Muscle layer of colon (tissue), 2 donors: Measurements from ENCODE around the gene KDM1A.

Experiments used
- H3K27ac ChIP-seq: one replicate; pipeline ENCODE4 v1.7.0; 2013; ENCODE audit warnings: low read depth, mild to moderate bottlenecking, low read length, moderate library complexity
- H3K27me3 ChIP-seq, 2 donors: one replicate each; pipeline ENCODE4 v1.7.0; 2013; ENCODE audit warnings: low read length in 2 of 2, mild to moderate bottlenecking in 2 of 2; ENCODE audit not compliant: insufficient read depth in 2 of 2, control insufficient read depth in 1 of 2
- H3K36me3 ChIP-seq: one replicate; pipeline ENCODE4 v1.7.0; 2013; ENCODE audit warnings: mild to moderate bottlenecking, low read length; ENCODE audit not compliant: insufficient read depth
- H3K4me1 ChIP-seq: one replicate; pipeline ENCODE4 v1.7.0; 2013; ENCODE audit warnings: mild to moderate bottlenecking, low read length; ENCODE audit not compliant: insufficient read depth
- H3K4me3 ChIP-seq, 2 donors: one replicate each; pipeline ENCODE4 v1.7.0; 2013; ENCODE audit warnings: low read length in 2 of 2, low read depth in 1 of 2, mild to moderate bottlenecking in 1 of 2, moderate library complexity in 1 of 2
- H3K9ac ChIP-seq: one replicate; pipeline ENCODE4 v1.7.0; 2013; ENCODE audit warnings: low read length
- H3K9me3 ChIP-seq: one replicate; pipeline ENCODE4 v1.7.0; 2013; ENCODE audit warnings: mild to moderate bottlenecking, low read length
- donor health status: abdominal sarcoma.
- donor health status: Adenocarcinoma of cecum.

KDM1A gene

DNA sequence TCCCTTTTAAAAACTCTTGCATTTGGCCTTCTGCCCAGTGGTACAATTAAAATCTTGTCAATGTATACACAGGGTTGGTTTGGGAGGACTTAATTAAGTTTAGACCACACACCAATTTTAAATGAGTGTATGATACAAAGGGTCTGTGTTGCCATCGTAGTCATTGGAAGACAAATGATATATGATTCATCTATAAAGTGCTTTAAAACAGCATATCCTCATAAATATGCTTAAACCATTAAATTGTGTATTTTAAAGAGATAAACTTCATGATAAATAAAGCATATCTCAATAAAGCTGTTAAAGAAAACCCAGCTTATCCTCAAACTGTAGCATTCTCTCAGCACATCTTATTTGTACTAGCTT lies 79.9 kb downstream of the KDM1A start:
- H3K4me1 ChIP-seq: peaks cover 43% of the 10 kb centered on the region
- H3K27me3 ChIP-seq: no peaks in the 10 kb centered on the region
- peaks cover 3% of the 10 kb centered on the region for H3K36me3 ChIP-seq
- H3K4me3 ChIP-seq: no peak overlapping the region
- H3K9me3 ChIP-seq: no peaks in the 10 kb centered on the region
- H3K9ac ChIP-seq: no peak overlapping the region
- no peak overlapping the region for H3K27ac ChIP-seq

DNA sequence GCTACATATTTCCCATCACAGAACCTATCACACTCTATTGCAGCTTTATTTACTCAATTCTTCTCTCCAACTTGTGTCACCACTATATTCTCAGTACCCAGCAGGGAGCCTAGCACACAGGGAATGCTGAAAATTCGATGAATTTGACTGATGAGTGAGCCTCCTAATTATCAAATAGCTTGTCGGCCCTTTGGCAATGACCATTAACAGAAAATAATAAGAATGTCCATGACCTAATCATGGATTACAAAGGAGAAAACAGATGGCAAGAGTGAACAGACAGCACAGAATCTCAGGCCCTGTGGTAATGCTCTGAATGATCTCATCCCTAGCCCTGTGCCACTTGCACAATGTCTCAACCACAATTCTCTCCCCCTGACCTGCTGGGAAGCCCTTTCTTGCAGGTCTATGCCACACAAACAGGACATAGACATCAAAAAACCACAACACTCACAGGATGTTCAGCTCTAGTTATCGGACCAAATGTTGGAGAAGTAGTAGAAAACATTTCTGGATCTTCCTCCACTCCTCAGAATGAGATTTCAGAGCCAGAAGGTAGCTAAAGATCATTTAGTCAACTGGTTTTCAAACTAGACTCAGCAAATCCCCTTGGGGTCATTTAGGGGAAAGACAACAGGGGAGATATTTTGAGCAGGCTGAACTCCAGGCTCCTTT lies 80.9 kb downstream of the KDM1A start:
- no peak overlapping the region for H3K4me3 ChIP-seq
- no peaks in the 10 kb centered on the region for H3K27me3 ChIP-seq
- no peaks in the 10 kb centered on the region for H3K9me3 ChIP-seq
- H3K4me1 ChIP-seq: peaks cover 43% of the 10 kb centered on the region
- H3K27ac ChIP-seq: no peak overlapping the region
- no peaks in the 10 kb centered on the region for H3K36me3 ChIP-seq
- H3K9ac ChIP-seq: no peak overlapping the region

DNA sequence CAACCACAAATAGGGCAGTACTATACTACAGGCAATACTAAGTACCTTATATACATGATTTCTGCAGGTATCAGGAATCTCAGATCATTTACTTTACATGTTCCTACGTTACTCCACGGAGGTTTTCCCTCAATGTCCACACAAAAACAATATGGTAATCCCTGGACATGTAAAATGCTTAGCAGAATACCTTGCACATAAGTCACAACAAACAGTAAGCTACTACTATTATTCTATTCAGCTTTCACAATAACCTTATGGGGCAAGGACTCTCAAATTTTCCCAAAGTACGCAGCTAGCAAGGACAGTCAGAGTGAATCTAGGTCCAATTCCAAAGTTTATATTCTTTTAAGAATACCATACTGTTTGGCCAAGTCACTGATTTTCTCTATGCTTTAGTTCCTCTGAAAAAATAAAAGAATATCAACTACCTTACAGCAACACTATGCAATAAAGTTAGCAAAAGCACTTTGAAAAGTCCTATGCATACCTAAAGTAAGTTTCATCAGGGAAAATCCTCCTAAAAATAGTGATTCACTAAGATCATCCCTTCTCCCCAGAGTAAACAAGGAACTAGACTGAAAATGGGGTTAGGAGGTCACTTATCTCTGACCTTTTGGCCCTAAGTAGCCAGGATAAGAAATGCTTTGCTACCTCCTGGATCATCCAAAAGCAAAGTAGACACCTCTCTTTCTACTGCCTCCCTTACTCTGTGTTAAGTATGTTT lies 82.0 kb downstream of the KDM1A start:
- peaks cover 43% of the 10 kb centered on the region for H3K4me1 ChIP-seq
- no peak overlapping the region for H3K9ac ChIP-seq

DNA sequence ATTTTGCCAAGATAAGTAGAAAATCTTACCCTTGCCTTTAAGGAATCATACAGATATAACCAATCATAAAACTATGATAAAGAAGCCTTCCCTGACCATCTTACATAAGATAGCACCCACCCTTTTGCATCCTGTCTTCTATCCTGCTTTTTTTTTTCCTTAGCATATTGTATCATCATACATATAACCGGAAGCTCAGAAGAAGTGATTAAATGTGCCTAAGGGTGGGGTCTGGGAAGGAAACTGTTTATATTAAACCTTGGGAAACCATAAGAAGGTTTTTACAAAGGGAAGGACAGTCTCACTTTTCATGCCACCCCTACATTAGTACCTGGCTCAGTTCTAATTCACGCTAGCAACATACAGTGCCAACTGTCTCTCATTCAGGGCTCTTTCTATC lies 82.6 kb downstream of the KDM1A start:
- Histone ChIP-seq H3K9ac (no peak overlapping the region), H3K36me3 (peaks cover 4% of the 10 kb centered on the region), H3K9me3 (no peaks in the 10 kb centered on the region), H3K4me1 (peaks cover 43% of the 10 kb centered on the region), H3K27ac (no peak overlapping the region), H3K27me3 (no peaks in the 10 kb centered on the region), H3K4me3 (no peak overlapping the region)

More for the DNA sequence above, 82.0 kb downstream of the KDM1A start:
- no peaks in the 10 kb centered on the region for H3K27me3 ChIP-seq
- H3K4me3 ChIP-seq: no peak overlapping the region
- no peak overlapping the region for H3K27ac ChIP-seq
- no peaks in the 10 kb centered on the region for H3K9me3 ChIP-seq
- H3K36me3 ChIP-seq: no peaks in the 10 kb centered on the region

DNA sequence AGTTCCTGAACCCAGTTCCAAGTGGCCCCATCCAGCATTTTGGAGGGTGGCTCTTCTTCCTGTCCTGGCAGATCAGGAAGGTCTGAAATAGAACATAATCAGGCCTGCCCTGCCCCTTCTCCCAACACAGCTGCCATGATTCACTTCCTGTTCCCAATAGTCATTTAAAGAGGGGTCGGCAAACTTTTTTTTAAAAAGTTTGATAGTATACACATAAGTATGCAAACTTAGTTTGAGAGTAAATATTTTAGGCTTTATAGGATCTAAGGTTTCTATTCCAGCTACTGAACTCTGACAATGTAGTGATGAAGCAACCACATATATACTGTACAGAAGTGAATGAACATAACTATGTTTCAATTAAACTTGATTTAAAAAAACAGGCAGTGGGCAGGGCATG lies 83.0 kb downstream of the KDM1A start:
- no peak overlapping the region for H3K4me3 ChIP-seq
- H3K27ac ChIP-seq: no peak overlapping the region
- peaks cover 43% of the 10 kb centered on the region for H3K4me1 ChIP-seq
- no peaks in the 10 kb centered on the region for H3K9me3 ChIP-seq
- H3K36me3 ChIP-seq: peaks cover 8% of the 10 kb centered on the region
- no peaks in the 10 kb centered on the region for H3K27me3 ChIP-seq
- H3K9ac ChIP-seq: no peak overlapping the region

DNA sequence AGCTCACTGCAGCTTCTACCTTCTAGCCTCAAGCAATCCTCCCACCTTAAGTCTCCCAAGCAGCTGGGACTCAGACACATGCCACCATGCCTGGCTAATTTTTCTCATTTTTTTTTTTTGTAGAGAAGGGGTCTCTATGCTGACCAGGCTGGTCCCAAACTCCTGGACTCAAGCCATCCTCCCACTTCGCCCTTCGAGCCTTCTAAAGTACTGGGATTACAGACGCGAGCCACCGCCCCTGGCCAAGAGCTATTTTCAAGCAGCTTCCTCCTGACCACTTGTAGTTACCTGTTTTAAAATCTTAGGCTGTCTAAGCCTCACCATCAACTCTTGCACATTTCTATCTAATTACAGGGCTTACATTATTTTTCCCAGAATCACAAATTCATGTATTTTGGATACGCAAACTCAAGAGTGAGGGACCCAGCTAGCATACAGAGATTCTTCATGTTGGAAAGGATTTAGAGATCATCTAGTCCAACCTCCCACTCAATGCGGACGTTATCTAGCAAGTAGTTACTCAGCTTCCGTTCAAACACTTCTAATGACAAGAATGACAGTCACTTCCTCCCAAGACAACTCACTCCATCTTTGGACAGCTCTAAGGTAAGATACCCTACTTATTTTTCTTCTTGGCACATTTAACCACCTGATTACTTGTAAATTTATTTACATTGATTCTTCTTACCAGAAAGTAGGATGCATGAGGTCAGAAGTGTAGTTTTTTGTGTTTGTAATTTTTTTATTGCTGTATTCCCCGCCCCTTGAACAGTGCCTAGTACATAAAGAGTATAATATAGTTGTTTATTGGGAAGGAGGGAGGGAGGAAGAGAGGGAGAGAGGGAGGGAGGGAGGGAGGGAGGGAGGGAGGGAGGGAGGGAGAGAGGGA lies 84.0 kb downstream of the KDM1A start:
- peaks cover 42% of the 10 kb centered on the region for H3K4me1 ChIP-seq
- H3K9ac ChIP-seq: no peak overlapping the region
- no peaks in the 10 kb centered on the region for H3K27me3 ChIP-seq
- no peak overlapping the region for H3K4me3 ChIP-seq
- peaks cover 14% of the 10 kb centered on the region for H3K36me3 ChIP-seq
- no peak overlapping the region for H3K27ac ChIP-seq
- no peaks in the 10 kb centered on the region for H3K9me3 ChIP-seq

DNA sequence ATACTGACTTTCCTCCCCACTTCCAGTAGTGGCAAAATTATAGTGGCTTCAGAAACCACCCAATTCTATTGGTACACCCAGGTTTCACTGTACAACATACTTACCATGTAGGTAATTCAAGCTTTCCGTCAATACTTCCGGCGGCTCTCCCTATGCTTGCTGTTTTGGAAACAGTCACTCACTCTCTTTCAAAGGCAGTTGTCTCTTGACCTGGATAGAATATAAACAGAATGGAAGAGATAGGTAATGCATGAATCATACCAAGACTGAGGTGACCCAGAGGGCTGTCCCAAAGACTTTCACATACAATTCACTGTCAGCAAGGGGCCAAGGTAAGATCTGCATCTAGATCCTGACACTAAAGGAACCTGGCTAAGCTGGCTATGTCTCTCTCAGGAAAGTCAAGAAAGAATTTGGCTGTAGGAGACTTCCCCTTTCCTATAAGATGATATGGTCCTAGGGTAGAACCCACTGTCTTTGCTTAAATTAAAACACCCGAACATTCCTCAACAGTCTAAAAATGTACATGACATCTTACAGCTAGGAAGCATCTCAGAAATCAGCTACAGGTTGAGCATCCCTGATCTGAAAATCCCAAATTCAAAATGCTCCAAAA lies 89.8 kb downstream of the KDM1A start:
- no peaks in the 10 kb centered on the region for H3K9me3 ChIP-seq
- no peak overlapping the region for H3K4me3 ChIP-seq
- H3K27me3 ChIP-seq: no peaks in the 10 kb centered on the region
- no peak overlapping the region for H3K27ac ChIP-seq
- H3K36me3 ChIP-seq: peaks cover 23% of the 10 kb centered on the region
- H3K9ac ChIP-seq: no peak overlapping the region
- peaks cover 9% of the 10 kb centered on the region for H3K4me1 ChIP-seq

DNA sequence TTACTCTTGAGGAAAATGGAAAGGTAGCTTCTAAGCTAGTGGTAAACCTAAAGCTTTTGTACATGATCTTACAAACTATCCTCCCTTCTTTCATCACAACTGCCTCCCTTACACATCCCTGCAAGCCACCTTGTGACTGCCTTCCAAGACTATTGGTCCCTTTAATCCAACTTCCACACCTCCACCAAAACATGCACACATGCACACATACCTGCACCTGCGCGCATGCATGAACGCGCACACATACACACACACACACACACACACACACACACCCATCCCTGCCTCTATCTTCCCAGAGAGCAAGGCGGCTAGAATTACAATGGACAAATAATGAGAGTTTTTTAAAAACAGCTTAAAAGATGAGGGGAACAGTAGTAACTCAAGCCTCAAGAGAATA lies 91.1 kb downstream of the KDM1A start:
- Histone ChIP-seq H3K27ac (no peak overlapping the region), H3K4me3 (no peak overlapping the region), H3K9me3 (no peaks in the 10 kb centered on the region), H3K36me3 (peaks cover 23% of the 10 kb centered on the region), H3K9ac (no peak overlapping the region), H3K4me1 (peaks cover 20% of the 10 kb centered on the region), H3K27me3 (no peaks in the 10 kb centered on the region)

DNA sequence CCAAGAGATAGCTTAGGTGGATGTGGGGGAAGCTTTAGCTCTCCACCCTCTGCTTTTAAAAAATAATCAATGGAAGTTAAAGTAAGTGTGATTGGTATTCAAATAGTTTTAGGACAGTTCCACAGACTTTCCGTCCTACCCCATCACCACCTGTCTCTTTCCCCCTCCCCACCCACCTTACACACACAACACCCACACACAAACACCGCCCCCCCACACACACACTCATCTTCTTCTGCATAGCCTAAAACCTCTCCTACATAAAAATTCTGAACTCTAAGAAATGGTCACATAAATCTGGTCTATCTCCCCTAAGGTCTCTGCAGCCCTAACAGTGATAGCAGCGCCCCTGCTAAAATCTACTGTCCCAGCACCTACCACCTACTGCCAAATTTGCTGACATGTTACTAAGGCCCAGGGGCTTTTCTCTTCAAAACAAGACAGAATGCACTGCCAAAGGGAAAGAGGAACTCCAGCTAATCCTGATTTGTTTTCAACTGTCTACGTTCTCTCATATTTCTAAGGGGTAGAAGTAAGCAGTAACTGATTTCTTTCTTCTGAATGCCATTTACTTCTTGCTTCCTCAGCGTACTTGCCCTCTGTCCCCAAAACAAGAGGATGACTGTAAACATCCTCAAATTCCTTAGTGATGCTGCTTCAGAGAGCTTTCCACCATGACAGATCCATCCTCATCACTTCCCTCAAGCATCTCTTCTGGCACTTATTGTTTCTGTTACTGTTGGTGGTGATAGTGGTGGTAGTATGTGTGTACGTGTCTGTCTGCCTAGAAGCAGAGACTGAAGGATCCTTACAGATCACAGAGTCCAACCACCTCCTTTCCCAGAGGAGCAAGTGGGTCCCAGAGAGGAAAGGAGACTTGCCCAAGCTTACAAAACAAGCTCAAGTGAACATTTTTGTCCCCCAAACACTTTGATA lies 92.6 kb downstream of the KDM1A start:
- no peaks in the 10 kb centered on the region for H3K9me3 ChIP-seq
- H3K4me1 ChIP-seq: peaks cover 24% of the 10 kb centered on the region
- H3K27me3 ChIP-seq: no peaks in the 10 kb centered on the region
- no peak overlapping the region for H3K9ac ChIP-seq
- H3K36me3 ChIP-seq: peaks cover 19% of the 10 kb centered on the region
- no peak overlapping the region for H3K4me3 ChIP-seq
- H3K27ac ChIP-seq: no peak overlapping the region

DNA sequence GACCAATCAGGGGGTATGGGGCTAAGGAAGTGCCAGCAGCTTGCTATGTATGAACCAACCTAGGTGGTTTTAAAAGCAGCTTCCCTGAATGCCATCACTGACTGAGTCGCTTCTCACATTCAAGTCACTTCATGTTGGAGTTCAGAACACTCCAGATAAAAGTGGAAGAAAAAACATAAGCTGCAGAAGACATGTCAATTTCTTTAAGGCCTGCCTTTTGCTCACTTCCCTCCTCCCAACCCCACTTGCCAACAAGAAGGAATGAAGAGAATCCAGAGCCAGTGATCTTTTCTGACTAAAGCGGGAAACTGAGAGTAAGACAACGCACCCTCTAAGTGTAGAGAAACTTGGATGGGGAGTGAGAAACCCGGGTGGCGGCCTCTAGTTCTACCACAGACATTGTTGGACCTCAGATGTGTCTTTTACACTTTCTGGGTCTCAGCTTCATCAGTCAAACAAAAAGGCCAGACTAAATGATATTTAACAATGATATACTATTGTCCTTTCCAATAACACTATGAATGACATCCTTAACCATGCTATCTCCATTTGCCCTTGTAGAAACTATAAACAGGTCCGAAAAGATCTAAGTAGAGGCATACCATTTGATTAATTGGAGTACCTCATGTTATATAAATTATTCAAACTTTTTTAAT lies 95.3 kb downstream of the KDM1A start:
- Histone ChIP-seq H3K36me3 (no peaks in the 10 kb centered on the region), H3K9me3 (no peaks in the 10 kb centered on the region), H3K9ac (no peak overlapping the region), H3K27ac (no peak overlapping the region), H3K4me1 (peaks cover 33% of the 10 kb centered on the region), H3K27me3 (no peaks in the 10 kb centered on the region), H3K4me3 (no peak overlapping the region)
